ENCODE results near the gene PPM1G.

Gene PPM1G

GRCh38 chr2:27408601-27409320 is 630 bp downstream of the PPM1G start:
- peak; percentile 21 for DNase-seq

DNA sequence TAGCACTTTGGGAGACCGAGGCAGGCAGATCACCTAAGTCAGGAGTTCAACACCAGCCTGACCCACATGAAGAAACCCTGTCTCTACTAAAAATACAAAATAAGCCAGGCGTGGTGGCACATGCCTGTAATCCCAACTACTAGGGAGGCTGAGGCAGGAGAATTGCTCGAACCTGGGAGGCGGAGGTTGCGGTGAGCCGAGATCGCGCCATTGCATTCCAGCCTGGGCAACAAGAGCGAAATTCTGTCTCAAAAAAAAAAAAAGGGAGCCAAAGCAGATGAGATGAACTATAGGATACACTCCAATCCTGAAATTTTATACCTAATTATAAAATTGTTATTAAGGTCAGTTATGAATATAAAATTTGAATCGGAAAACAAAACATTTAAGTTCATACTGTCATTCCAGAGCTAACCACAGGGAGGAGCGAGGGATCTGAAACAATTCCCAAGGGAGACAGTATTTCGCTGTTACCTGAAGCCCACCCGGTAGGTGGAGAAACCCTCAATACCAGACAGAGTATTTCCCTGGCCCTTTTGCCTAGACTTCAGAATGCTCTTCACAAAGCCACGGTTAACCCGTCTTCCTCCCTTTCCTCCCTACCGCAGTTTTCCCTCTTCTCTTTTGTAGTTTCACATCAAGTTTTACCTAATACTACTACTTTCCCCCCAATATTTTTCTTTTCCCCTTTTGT is 1.4 kb downstream of the PPM1G start:
- DNase-seq: no peak

- no peak for DNase-seq
Observed at GRCh38 chr2:27400348-27401135, 8.8 kb downstream of the PPM1G start.

GRCh38 chr2:27398962-27399361 is 10.4 kb downstream of the PPM1G start:
- no peak for DNase-seq

DNA sequence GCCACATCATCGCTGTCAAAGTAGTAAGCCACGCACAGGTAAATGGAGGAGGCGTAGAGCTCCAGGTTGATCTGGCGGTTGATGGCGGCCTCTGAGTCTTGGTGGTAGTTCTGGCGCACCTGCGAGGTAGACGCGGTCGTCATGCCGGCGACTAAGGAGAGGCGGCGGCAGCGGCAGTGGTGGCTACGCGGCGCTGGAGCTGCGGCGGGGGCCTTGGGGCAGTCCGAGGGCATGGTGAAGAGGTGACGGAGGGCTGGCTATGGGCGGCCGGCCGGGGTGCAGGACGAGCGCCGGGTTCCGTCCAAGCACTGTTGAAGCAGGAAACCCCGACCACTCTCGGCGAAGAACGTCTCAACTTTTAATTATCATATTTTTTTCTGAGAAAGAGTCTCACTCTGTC is 16.2 kb downstream of the PPM1G start:
- no peak for DNase-seq

DNA sequence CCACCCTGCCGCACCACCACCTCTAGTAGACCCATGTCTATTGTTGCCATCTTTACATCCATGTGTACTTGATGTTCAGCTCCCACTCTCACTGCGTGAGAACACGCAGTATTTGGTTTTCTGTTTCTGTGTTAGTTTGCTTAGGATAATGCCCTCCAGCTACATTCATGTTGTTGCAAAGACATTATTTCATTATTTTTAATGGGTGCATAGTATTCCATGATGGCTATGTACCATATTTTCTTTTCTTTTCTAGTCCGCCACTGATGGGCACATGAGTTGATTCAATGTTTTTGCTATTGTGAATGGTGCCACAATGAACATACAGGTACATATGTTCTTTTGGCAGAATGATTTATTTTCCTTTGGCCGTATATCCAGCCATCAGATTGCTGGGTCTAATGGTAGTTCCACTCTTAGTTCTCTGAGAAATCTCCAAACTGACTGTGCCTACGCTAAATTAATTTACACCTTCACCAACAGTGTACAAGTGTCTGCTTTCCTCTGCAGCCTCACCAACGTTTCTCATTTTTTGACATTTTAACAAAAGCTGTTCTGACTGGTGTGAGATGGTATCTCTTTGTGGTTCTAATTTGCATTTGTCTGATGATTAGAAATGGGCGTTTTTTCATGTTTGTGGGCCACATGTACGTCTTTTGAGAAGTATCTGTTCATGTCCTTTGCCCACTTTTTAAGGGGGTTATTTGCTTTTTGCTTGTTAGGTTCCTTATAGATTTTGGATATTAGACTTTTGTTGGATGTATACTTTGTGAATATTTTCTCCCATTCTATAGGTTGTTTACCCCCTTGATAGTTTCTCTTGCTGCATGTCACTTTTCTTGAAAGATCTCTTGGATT is 18.3 kb downstream of the PPM1G start:
- DNase-seq: no peak

GRCh38 chr2:27381577-27382181 is 27.7 kb downstream of the PPM1G start:
- DNase-seq: no peak

- DNase-seq: peak; percentile 85
Observed at GRCh38 chr2:27380626-27381545, 28.5 kb downstream of the PPM1G start, which contains the start of gene ZNF513. ZNF513 (minus strand) TSS chr2:27380734; CDS start chr2:27380526, 208 bp downstream.

GRCh38 chr2:27379836-27380625 is 29.4 kb downstream of the PPM1G start:
- DNase-seq: peak; percentile 9

- DNase-seq: no peak
Observed at GRCh38 chr2:27379383-27379835, 30.0 kb downstream of the PPM1G start.

GRCh38 chr2:27378809-27379290 is 30.5 kb downstream of the PPM1G start:
- no peak for DNase-seq

DNA sequence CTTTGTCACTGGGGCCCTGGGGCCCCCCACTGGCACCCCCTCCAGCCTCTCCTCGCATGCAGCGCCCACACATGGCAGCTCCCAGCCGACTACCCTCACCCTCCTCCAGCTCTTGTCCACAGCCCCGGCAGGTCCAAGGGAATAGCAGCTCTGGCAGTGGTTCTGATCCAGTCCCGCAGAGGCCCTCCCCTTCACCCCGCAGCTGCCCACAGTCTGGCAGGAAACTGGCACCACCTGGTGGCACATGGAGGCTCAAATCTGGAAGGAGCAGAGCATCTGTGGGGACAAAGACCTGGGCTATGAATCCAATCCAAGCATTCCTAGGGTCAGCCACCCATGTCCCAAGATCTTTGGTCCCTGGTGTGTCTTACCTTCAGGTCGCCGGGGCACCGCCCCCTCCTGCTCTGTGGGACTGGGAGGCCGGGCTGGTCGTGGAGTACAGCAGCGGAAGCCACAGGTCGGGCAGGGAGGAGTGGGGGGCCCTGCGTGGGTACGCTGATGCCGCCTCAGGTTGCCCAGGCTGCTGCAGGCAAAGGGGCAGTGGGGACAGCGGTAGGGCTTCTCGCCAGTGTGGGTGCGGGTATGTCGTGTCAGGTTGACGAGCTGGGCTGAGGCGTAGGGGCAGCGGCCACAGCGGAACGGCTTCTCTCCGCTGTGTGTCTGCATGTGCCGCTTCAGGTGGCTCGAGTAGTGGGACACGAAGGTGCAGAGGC is 31.1 kb downstream of the PPM1G start:
- DNase-seq: peak; percentile 6

- DNase-seq: no peak
Observed at GRCh38 chr2:27377618-27378095, 31.7 kb downstream of the PPM1G start.

DNA sequence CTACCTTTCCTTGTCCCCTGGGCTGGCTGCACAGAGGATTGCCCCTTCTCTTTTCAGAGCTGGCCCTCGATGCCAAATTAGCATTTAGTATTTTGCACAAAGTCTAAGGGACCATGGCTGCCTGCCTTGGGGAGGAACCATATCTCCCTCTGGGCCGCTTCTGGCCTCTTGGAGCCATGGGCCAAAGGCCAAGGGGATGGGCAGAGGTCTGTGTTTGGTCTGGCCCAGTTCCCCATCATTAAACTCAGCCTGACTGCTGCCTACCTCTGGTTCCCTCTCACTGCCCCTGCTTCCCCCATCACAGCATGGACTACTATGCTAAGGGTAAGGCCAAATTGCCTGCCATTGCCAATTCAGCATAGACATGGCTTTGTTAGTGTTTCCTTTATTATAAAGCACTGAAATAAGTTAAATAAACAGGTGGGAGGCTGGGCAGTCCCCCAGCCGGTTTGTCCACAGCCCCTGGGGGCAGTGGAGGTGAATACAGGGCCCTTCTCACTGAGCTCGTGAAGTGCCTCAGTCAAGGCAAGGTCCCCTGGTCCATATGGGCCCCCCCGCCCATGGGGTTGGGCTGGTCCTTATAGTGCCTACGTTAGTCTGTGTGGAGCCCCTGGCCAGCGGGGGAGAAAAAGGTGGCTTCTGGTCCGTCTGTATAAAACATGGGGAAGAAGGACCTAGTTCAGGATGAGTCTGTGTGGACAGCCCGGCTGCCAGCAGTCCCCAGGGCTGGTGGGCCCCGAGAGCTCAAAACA is 32.3 kb downstream of the PPM1G start:
- DNase-seq: no peak

DNA sequence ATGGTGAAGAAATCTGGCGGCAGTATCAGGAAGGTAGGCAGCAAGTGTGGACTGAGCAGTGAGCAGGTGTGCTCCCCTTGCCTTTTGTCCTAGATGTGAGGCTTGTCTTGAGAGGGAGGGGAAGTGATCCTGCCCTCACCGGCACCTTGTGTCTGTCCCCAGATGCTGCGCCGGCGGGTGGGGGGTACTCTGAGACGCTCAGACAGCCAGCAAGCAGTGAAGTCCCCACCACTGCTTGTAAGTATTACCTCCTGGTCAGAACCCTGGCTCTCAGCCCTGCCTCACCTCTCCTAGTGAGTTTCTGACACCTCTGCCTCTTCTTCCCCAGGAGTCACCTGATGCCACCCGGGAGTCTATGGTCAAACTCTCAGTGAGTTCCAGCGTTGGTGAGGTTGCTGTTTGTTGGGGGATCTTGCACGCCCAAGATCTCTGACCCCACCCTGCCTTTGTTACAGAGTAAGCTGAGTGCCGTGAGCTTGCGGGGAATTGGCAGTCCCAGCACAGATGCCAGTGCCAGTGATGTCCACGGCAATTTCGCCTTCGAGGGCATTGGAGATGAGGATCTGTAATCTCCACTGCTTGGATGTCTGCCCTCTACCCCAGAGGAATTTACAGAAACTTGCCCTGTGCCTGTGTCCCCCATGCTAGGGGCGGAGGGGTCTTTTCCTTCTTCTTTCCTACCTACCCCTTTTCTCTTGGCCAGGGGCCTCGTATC is 33.1 kb downstream of the PPM1G start:
- DNase-seq: no peak

GRCh38 chr2:27375513-27376099 is 33.8 kb downstream of the PPM1G start:
- no peak for DNase-seq

DNA sequence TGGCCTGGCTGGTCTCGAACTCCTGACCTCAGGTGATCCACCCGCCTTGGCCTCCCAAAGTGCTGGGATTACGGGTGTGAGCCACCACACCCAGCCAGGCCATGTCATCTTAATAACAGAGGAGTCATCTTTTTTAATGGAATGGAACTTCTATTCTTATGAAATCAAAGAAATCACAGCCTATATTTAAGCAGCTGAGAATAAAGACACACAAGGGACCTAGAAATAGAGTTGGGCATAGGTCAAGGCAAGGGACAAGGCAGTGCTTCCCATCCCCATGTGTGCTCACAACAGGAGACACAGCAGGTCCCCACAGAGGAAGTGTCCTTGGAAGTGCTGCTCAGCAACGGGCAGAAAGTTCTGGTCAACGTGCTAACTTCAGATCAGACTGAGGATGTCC is 35.8 kb downstream of the PPM1G start:
- DNase-seq: no peak

All from stimulated activated CD4-positive, alpha-beta T cell treated with anti-CD3 and anti-CD28 coated beads, Interleukin-12 subunit alpha, Interleukin-12 subunit beta, amount 100 ng/mL, for 4 hours (primary cell).